Muscle of arm (tissue), 12 donors: ENCODE results near the gene CFAP100. TPM values are rescaled to one million over a fixed set of nuclear protein-coding genes. Genes with fewer than 3 reads are reported as not detected.

ENCODE experiments used
- DNase-seq: peaks from one replicate; pipeline ENCODE4 v3.0.0-alpha.2; 2013
- polyA plus RNA-seq, 12 donors: library from polyadenylated mRNA; unstranded; fragments of 120-200 nt; gene quantifications; one replicate each; pipeline ENCODE4 v1.2.1, GENCODE V29; 2013; ENCODE audit not compliant: insufficient read length in 12 of 12

The CFAP100 gene
- polyA plus RNA-seq, 12 donors: 0.12 to 1.1 (median 0.93) TPM; not detected in 6

GRCh38 chr3:126478581-126479310 is 84.0 kb downstream of the CFAP100 start:
- DNase-seq: no peak

- no peak for DNase-seq
Observed at GRCh38 chr3:126479642-126480041, 84.9 kb downstream of the CFAP100 start.

- DNase-seq: no peak
Observed at GRCh38 chr3:126480206-126480605, 85.5 kb downstream of the CFAP100 start.

- no peak for DNase-seq
Observed at GRCh38 chr3:126480861-126481260, 86.2 kb downstream of the CFAP100 start.

GRCh38 chr3:126481808-126482502 is 87.2 kb downstream of the CFAP100 start:
- DNase-seq: no peak

GRCh38 chr3:126482503-126483255 is 88.0 kb downstream of the CFAP100 start:
- no peak for DNase-seq

GRCh38 chr3:126483321-126483761 is 88.6 kb downstream of the CFAP100 start:
- no peak for DNase-seq

- no peak for DNase-seq
Observed at GRCh38 chr3:126484148-126484547, 89.4 kb downstream of the CFAP100 start.

GRCh38 chr3:126484662-126485061 is 90.0 kb downstream of the CFAP100 start:
- DNase-seq: no peak

GRCh38 chr3:126485176-126485897 is 90.6 kb downstream of the CFAP100 start:
- no peak for DNase-seq

GRCh38 chr3:126485956-126486355 is 91.2 kb downstream of the CFAP100 start:
- DNase-seq: no peak

Other genes with a start within 250 kb of the CFAP100 start
- under 1 TPM in 10 of 12 donors, not detected in 2; 0.11 to 0.63 (median 0.33) TPM for gene ALDH1L1, start 214.3 kb upstream of the CFAP100 start, polyA plus RNA-seq
- gene KLF15, start 37.5 kb upstream of the CFAP100 start, polyA plus RNA-seq: 1 to 10 TPM in 4 of 12 donors, under 1 TPM in 6, not detected in 2; 0.42 to 2.0 (median 0.90) TPM
- 10 to 100 TPM in 11 of 12 donors, not detected in 1; 16.3 to 29.1 (median 26.1) TPM for gene ZXDC, start 81.0 kb downstream of the CFAP100 start, polyA plus RNA-seq
- gene UROC1, start 122.9 kb downstream of the CFAP100 start, polyA plus RNA-seq: under 1 TPM in 2 of 12 donors, not detected in 10; 0.11 to 0.19 TPM
- 10 to 100 TPM in 1 of 12 donors, under 1 TPM in 8, not detected in 3; 0.11 to 24.0 (median 0.21) TPM for gene CHST13, start 129.2 kb downstream of the CFAP100 start, polyA plus RNA-seq
- gene C3orf22, start 164.0 kb downstream of the CFAP100 start, polyA plus RNA-seq: under 1 TPM in 1 of 12 donors, not detected in 11; 0.09 TPM